Stimulated activated CD8-positive, alpha-beta memory T cell treated with anti-CD3 and anti-CD28 coated beads, Interleukin-7, amount 100 ng/mL, for 4 hours (primary cell): ENCODE results near the gene MITF.
"Not testable (repeated sequence)": the region's sequence is repeated elsewhere in the genome, so short reads cannot be mapped to it uniquely, and the experiment has no call there.

ENCODE experiments used
- DNase-seq, 2 donors: peaks; one replicate each; pipeline ENCODE4 v3.0.0-alpha.2; 2020; ENCODE audit warnings: low read depth in 2 of 2

Gene MITF

DNA sequence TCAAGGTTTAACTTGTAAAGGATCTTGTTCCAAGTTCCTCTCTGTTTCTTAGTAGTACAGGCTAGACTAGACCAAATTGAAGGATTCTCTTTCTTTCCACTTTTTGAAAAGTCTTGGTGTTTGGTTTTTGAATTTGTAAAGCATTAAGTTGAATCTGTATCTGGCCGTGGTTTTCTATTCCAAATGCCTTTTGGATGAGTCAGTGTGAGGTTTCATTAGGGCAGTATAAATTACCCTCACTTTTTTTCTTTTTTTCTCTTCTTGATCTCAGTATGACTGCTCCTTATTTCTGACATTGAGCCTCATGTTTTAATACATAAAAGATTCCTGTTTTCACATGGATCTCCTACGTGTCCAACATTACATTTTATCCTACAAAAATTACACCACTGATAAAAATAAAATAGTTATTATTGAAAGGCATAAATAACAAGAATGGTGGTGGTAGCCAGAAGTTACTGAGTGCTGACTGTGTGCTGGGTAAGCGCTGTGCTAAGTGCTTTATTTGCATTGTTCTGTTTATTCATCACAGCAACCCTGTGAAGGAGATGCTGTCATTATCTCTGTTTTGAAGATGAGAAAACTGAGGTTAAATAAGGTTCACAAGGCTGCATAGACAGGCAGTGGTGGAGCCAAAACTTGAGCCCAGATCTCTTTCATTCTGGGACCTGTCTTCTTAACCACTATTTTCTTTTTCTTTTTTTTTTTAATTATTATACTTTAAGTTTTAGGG is 48.3 kb downstream of the MITF start:
- no peak for DNase-seq

DNA sequence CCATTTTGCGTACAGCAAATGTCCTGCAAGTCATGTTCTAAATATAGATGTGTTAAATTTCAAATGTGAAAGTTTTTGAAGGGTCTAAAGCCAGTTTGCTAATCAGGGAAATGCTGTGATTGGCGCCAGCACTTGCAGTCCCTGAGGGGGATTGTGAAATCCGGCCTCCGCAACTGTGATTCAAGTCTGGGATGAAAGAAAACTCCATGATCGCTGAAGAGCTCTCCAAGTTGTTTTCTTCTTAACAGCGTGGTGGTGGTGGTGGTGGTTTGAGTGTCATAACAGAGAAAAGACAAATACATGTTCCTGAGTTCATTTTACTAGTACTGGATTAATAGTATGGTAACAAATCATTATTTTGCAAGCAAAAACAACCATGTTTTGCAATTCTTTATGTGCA is 51.8 kb downstream of the MITF start:
- no peak for DNase-seq

GRCh38 chr3:69791919-69792399 is 52.7 kb downstream of the MITF start:
- no peak for DNase-seq

GRCh38 chr3:69796126-69796525 is 56.9 kb downstream of the MITF start:
- not testable (repeated sequence) for DNase-seq

GRCh38 chr3:69803681-69804270 is 64.5 kb downstream of the MITF start:
- no peak for DNase-seq

- DNase-seq = no peak
Observed at GRCh38 chr3:69805491-69805890, 66.2 kb downstream of the MITF start.

GRCh38 chr3:69806735-69807438 is 67.6 kb downstream of the MITF start:
- no peak for DNase-seq

GRCh38 chr3:69807674-69808073 is 68.4 kb downstream of the MITF start:
- DNase-seq = no peak

DNA sequence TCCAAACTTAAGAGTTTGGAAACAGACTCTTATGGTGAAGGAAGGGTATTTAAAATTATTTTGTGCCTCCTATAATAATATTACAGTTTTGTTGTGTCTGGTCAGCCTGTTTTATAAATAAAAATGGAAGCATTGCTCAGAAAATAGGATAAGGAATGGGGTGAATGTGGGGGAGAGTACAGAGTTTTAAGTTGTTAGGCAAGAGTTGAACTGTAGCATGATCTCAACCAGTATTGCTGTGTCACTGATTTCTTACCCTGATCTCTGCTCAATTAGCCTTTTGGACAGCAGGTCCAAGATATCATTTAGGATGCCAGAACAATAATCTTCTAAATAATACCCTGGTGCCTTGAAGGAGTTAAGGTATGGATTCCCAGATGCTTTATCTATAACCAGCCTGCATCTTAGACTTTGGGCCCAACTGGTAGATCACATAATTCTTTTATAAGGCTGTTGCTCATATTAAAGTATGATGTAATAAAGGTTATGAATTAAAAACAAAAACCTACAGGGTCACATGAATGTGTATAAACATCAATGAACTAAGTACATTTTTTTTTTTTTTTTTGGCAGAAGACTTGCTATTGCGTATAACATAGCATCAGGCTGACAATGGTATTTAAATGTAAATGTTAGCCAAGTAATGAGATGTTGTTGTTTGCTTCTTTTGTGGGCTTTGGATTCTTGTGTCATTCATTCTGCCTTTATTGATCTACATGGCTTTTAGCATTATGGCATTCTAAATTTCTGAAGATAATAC is 70.0 kb downstream of the MITF start:
- no peak for DNase-seq

GRCh38 chr3:69811452-69812401 is 72.5 kb downstream of the MITF start:
- no peak for DNase-seq

DNA sequence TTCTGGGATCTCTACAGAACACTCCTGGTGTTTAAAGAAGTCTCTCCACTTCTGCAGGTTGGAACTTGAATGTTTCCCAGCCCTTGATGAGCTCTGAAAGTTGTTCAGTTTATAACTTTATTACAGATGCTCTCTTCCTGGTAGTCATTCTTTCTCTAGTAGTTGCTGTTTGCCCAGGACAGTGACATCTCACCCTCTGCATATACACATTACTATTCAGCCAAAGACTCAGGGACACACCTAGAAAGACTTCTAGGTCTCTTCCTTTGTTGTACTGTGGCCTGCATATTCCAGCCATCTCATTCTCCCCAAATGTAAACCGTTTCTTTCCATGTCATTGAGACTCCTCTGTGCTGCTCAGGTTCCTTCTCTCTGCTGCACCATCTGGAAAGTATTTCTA is 76.7 kb downstream of the MITF start:
- no peak for DNase-seq

GRCh38 chr3:69817988-69818387 is 78.7 kb downstream of the MITF start:
- DNase-seq = no peak

DNA sequence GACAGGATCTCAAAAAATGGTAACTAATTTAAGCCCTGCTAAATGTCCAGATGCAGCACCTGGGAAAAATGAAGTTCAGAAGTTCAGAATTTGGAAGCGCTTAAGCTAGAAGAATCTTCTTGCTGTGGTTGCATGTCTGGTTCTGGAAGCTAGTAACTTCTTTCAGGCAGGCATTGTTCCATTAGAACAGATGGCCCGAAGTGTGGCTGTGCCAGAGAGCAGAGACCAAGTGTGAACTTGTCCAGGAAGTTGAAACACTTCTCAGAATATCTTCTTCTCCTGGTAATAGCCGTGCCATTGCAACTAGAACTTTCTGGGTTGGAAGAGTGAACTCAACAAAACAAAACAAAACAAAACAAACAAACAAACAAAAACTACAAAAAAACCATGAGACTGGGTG is 80.0 kb downstream of the MITF start:
- no peak for DNase-seq

GRCh38 chr3:69821133-69821532 is 81.9 kb downstream of the MITF start:
- DNase-seq = no peak

DNA sequence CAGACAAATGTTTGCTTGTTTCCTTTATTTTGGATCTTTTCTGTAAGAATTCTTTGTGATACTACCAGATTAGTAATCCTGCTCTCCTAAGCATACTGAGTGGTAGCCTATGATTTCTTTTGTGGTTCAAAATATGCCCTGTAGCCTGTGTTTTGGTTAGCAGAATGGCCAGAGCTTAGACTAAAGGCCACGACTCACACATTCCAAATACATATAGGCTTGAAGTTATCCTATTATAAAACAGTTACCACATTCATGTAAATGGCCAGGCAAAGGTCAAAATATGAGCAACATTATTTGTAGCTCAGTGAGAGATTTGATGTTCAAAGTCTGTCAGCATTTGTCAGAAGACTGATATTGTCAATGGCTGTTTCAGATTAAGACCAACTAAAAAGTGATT is 84.5 kb downstream of the MITF start:
- DNase-seq = no peak

DNA sequence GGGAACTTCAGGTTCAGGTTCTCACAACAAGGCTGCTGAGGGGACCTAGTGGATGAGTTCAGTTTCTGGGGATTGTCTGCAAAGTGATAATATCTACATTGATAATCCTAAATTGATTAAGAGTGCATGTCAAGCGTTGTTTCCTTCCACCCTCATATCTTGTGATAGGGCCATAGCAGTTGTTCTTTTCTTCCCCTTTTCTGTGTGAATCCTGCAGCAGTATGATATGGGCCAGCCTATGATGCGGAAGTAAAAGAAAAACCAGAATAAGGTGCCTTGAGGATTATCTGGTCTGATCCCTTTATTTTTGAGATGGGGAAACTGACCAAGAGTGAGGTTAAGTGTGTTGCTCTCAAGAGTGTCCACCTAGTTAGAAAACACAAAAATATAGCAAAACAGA is 86.2 kb downstream of the MITF start:
- no peak for DNase-seq

- no peak for DNase-seq
Observed at GRCh38 chr3:69827127-69827526, 87.9 kb downstream of the MITF start.

- no peak for DNase-seq
Observed at GRCh38 chr3:69828817-69829216, 89.6 kb downstream of the MITF start.

DNA sequence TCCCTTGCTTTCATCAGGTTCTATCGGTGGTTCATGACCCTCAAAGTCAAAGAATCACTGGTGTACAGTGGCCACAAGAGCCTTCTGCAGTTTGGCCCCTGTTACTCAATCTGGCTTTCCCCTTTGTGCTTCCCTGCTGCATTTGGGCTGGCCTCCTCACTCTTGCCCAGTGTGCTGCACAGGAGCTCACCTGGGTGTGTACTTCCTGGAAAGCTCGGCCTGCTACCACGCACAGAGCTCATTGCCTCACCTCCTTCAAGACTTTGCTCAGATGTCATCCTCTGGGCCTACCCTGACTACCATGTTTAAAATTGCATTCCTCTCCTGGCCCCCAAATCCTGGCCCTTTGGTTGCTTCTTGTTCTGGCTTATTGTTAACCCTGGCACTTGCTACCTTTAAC is 90.9 kb downstream of the MITF start:
- DNase-seq = no peak

- DNase-seq = no peak
Observed at GRCh38 chr3:69831737-69832136, 92.5 kb downstream of the MITF start.

GRCh38 chr3:69833591-69833990 is 94.3 kb downstream of the MITF start:
- DNase-seq = no peak
